GM18519 (cell line): ENCODE data around the gene CDKAL1.

Experiments
- ATAC-seq: cut with Tn5 transposase; IDR thresholded peaks from one replicate; pipeline ENCODE4 v1.9.1; 2021; ENCODE audit warnings: mild to moderate bottlenecking, moderate library complexity; ENCODE audit not compliant: unreplicated experiment, low FRiP score

The CDKAL1 gene

GRCh38 chr6:20996099-20996498 is 461.8 kb downstream of the CDKAL1 start:
- ATAC-seq = no peak

GRCh38 chr6:20997143-20997769 is 463.0 kb downstream of the CDKAL1 start:
- ATAC-seq = no peak

- ATAC-seq = no peak
These were observed 463.5 kb downstream of the CDKAL1 start for GRCh38 chr6:20997770-20998147.

- no peak for ATAC-seq
These were observed 464.6 kb downstream of the CDKAL1 start for GRCh38 chr6:20998748-20999448.

GRCh38 chr6:21000331-21000801 is 466.1 kb downstream of the CDKAL1 start:
- no peak for ATAC-seq

- ATAC-seq = no peak
These were observed 467.5 kb downstream of the CDKAL1 start for GRCh38 chr6:21001736-21002135.

- peak; percentile 75 for ATAC-seq
These were observed 469.7 kb downstream of the CDKAL1 start for GRCh38 chr6:21003780-21004541.

GRCh38 chr6:21005816-21006570 is 471.7 kb downstream of the CDKAL1 start:
- no peak for ATAC-seq

- no peak for ATAC-seq
These were observed 485.4 kb downstream of the CDKAL1 start for GRCh38 chr6:21019614-21020013.

- peak; percentile 94 for ATAC-seq
These were observed 488.3 kb downstream of the CDKAL1 start for GRCh38 chr6:21022343-21023107.

GRCh38 chr6:21023210-21023609 is 489.0 kb downstream of the CDKAL1 start:
- no peak for ATAC-seq

- ATAC-seq = no peak
These were observed 490.4 kb downstream of the CDKAL1 start for GRCh38 chr6:21024616-21025015.

GRCh38 chr6:21026576-21027273 is 492.5 kb downstream of the CDKAL1 start:
- no peak for ATAC-seq

- ATAC-seq = no peak
These were observed 493.2 kb downstream of the CDKAL1 start for GRCh38 chr6:21027507-21027906.

GRCh38 chr6:21031182-21031581 is 496.9 kb downstream of the CDKAL1 start:
- no peak for ATAC-seq

- ATAC-seq = no peak
These were observed 498.8 kb downstream of the CDKAL1 start for GRCh38 chr6:21033084-21033483.

- no peak for ATAC-seq
These were observed 499.3 kb downstream of the CDKAL1 start for GRCh38 chr6:21033575-21034026.

- ATAC-seq = no peak
These were observed 500.1 kb downstream of the CDKAL1 start for GRCh38 chr6:21034345-21034744.

- peak; percentile 83 for ATAC-seq
These were observed 503.2 kb downstream of the CDKAL1 start for GRCh38 chr6:21037453-21037852.
